Thyroid gland (tissue), 4 donors: ENCODE data around the gene LAMA4. TPM values are rescaled to one million over a fixed set of nuclear protein-coding genes. Genes with fewer than 3 reads are reported as not detected.

Experiments
- DNase-seq, 2 donors: peaks; one replicate each; pipeline ENCODE4 v3.0.0-alpha.2; 2019
- H3K27ac ChIP-seq, 3 donors: fragments of 200-600 bp; sonication (generic); 1 replicate in 2 of 3; 2 replicates in 1 of 3; pipeline ENCODE4 v1.5.1; 2016 to 2019; ENCODE audit warnings: mild to moderate bottlenecking in 1 of 3, moderate library complexity in 1 of 3
- H3K27me3 ChIP-seq: fragments of 200-600 bp; sonication (generic); one replicate; pipeline ENCODE4 v1.5.1; 2019
- H3K36me3 ChIP-seq, 2 donors: fragments of 200-600 bp; sonication (generic); one replicate each; pipeline ENCODE4 v1.5.1; 2016 to 2019
- H3K4me1 ChIP-seq, 2 donors: fragments of 200-600 bp; sonication (generic); one replicate each; pipeline ENCODE4 v1.5.1; 2017 to 2019
- H3K4me3 ChIP-seq, 3 donors: fragments of 200-600 bp; sonication (generic); replicated peaks in 1 of 3; 1 replicate in 2 of 3; 2 replicates in 1 of 3; pipeline ENCODE4 v1.5.1; 2016; ENCODE audit warnings: mild to moderate bottlenecking in 1 of 3
- H3K9me3 ChIP-seq: fragments of 200-600 bp; sonication (generic); one replicate; pipeline ENCODE4 v1.5.1; 2017
- POLR2A ChIP-seq, 2 donors: fragments of 450-650 bp; IDR thresholded peaks; one replicate each; pipeline ENCODE4 v1.6.1; 2017; ENCODE audit warnings: antibody characterized with exemption in 2 of 2, mild to moderate bottlenecking in 2 of 2, moderate library complexity in 1 of 2
- WGBS, 2 donors: methylation state at CpG; one replicate each; pipeline ENCODE4 v1.1.5; 2017; 5-methylcytosine and 5-hydroxymethylcytosine counted together
- intact Hi-C: fragments of 100-400 bp; cut with DNase I; formaldehyde crosslinking; loops from one replicate; pipeline ENCODE4 v1.15.1; 2023
- total RNA-seq, 4 donors: library from RNA; depleted of rRNA; stranded (reverse); fragments of >200 nt; gene quantifications; one replicate each; pipeline ENCODE4 v1.2.3, GENCODE V29; 2016
- TF ChIP-seq, protein P1 (sequence below), 6 experiments: fragments of 200-600 bp in 3 of 6; fragments of 450-650 bp in 3 of 6; sonication (generic) in 3 of 6; IDR thresholded peaks; one replicate each; pipeline ENCODE4 v1.5.1; 2016 to 2019; ENCODE audit warnings: antibody characterized with exemption in 6 of 6, mild to moderate bottlenecking in 2 of 6, inconsistent platforms in 1 of 6, moderate library complexity in 1 of 6

The LAMA4 gene
- total RNA-seq, 4 donors from 2014 or later = 29.9 to 40.0 (median 35.3) TPM

DNA sequence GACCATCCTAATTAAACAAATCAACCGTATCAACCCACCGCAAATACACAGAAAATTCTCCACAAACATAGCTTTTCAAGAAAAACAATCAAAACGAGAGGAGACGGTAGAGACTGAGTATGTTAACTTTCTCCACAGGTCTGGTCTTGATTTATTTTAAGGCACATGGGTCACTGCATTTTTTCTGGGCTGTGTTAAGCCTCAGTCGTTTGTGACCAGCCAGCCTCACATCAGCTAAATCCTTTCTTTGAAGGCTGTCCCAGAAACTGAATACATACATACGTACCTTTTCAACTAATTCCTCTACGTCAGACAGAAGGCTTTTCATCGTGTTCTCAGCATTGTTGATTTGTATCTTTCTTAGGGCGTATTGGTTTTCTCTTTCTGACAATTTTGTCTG is 69.4 kb downstream of the LAMA4 start:
- 51 to 54% methylated on average over 9 of the region's 9 CpGs for WGBS, 2 donors
- intact Hi-C loops = loop anchor here (5.0 kb wide), 1 partner anchor 122 kb away; no protein-coding TSS in a partner anchor
- no peak for DNase-seq
- Histone ChIP-seq H3K9me3 (no peaks in the 10 kb centered on the region), H3K36me3 (no peaks in the 10 kb centered on the region), H3K4me1 (peaks cover 0 to 3% of the 10 kb centered on the region in 2 donors), H3K4me3 (no peak overlapping the region), H3K27ac (no peak overlapping the region), H3K27me3 (no peaks in the 10 kb centered on the region)
- no peak for TF ChIP-seq POLR2A (IDR thresholded peaks at IDR 0.05)
- TF ChIP-seq, protein P1, sequence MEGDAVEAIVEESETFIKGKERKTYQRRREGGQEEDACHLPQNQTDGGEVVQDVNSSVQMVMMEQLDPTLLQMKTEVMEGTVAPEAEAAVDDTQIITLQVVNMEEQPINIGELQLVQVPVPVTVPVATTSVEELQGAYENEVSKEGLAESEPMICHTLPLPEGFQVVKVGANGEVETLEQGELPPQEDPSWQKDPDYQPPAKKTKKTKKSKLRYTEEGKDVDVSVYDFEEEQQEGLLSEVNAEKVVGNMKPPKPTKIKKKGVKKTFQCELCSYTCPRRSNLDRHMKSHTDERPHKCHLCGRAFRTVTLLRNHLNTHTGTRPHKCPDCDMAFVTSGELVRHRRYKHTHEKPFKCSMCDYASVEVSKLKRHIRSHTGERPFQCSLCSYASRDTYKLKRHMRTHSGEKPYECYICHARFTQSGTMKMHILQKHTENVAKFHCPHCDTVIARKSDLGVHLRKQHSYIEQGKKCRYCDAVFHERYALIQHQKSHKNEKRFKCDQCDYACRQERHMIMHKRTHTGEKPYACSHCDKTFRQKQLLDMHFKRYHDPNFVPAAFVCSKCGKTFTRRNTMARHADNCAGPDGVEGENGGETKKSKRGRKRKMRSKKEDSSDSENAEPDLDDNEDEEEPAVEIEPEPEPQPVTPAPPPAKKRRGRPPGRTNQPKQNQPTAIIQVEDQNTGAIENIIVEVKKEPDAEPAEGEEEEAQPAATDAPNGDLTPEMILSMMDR (IDR thresholded peaks at IDR 0.05) = no peak

DNA sequence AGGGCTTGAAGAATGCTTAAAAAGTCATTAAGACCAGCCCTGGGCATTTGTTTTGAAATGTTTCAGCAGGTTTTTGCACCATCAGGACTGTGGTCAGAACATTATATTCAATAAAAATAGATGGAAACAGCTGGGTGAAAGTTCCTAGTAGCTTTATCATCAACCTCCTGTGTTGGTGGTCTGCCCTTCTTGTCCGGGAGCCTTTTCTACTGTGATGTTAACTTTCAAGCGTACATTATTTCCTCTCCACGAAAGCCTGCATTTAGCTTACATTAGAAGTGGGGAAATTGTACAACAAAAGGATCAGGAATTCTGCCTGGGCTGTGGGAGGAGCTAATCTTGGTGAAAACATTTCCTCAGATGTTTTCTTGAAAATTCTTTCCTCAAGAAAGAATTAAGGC is 71.1 kb downstream of the LAMA4 start:
- DNase-seq = no peak
- Histone ChIP-seq H3K27me3 (no peaks in the 10 kb centered on the region), H3K4me1 (peaks cover 0 to 3% of the 10 kb centered on the region in 2 donors), H3K9me3 (no peaks in the 10 kb centered on the region), H3K27ac (no peak overlapping the region), H3K4me3 (no peak overlapping the region), H3K36me3 (no peaks in the 10 kb centered on the region)
- TF ChIP-seq, protein P1 (IDR thresholded peaks at IDR 0.05) = no peak
- TF ChIP-seq POLR2A (IDR thresholded peaks at IDR 0.05) = no peak
- intact Hi-C loops = loop anchor here (5.0 kb wide), 1 partner anchor 124 kb away; no protein-coding TSS in a partner anchor
- WGBS, 2 donors = 68 to 73% methylated on average over 3 of the region's 3 CpGs

DNA sequence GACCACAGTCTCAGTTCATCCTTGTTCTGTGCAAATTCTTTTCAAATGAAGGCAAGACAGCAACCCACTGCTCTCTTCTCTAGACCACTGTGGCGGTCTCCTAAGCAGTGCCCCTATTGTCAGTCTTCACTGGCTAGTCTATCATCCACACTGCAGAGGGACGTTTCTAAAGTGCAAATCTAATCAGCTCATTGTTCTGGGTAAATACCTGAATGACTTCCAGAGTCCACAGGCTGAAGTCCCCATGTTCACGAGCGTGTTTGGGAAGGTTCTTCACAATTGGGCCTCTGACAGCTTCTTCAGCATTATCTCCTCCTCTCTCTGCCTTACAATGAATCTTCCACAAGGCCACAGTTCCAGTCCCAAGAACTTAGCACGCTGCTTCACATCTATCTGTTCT is 73.2 kb downstream of the LAMA4 start:
- intact Hi-C loops = loop anchor here (5.0 kb wide), 1 partner anchor 126 kb away; no protein-coding TSS in a partner anchor
- TF ChIP-seq, protein P1 (IDR thresholded peaks at IDR 0.05) = no peak
- TF ChIP-seq POLR2A (IDR thresholded peaks at IDR 0.05) = no peak
- H3K4me1 ChIP-seq = peaks cover 0 to 3% of the 10 kb centered on the region in 2 donors
- DNase-seq = no peak
- H3K27ac ChIP-seq = no peak overlapping the region
- no peaks in the 10 kb centered on the region for H3K27me3 ChIP-seq
- WGBS, 2 donors = 81 to 86% methylated on average over 5 of the region's 5 CpGs
- no peaks in the 10 kb centered on the region for H3K9me3 ChIP-seq
- no peak overlapping the region for H3K4me3 ChIP-seq
- no peaks in the 10 kb centered on the region for H3K36me3 ChIP-seq

DNA sequence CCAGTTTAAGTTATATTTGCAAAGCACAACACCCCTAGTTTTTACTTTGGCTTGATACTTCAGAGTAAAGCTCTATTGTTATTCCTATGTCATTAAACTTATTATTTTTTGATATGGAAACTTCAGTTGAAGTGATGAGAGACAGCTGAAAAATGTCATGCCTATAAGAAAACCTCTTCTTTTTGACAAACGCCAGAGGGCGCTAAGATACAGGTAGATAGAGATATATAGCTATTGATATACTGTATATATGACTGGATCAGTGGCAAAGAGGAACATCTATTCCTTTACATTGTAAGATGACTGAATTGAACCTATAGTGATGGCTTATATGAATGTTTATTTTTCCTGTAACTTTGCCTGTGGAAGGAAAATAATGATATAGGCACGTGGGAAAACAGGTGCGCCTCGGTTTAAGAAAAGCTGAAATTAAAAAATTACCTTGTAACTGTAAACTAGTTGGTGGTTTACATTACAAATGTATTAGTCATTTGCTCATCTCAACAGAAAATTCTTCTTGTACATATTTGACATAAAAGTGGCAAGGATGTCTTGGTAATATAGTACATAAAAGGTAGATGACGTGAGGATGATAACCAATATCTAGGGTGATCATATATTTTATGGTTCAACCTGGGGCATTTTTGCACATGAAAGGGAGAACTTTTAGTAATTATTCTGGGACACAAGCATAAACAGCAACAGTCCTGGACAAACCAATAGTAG is 74.1 kb downstream of the LAMA4 start:
- TF ChIP-seq POLR2A (IDR thresholded peaks at IDR 0.05) = no peak
- TF ChIP-seq, protein P1 (IDR thresholded peaks at IDR 0.05) = peak; percentile 37 to 79 (median 71)
- intact Hi-C loops = loop anchor here (5.0 kb wide), 1 partner anchor 127 kb away; no protein-coding TSS in a partner anchor
- DNase-seq = peak in 1 of 2 donors; percentile 38
- Histone ChIP-seq H3K9me3 (no peaks in the 10 kb centered on the region), H3K4me3 (no peak overlapping the region), H3K27ac (no peak overlapping the region), H3K27me3 (no peaks in the 10 kb centered on the region), H3K4me1 (peaks cover 0 to 3% of the 10 kb centered on the region in 2 donors), H3K36me3 (no peaks in the 10 kb centered on the region)
- WGBS, 2 donors = 58 to 60% methylated on average over 6 of the region's 6 CpGs

DNA sequence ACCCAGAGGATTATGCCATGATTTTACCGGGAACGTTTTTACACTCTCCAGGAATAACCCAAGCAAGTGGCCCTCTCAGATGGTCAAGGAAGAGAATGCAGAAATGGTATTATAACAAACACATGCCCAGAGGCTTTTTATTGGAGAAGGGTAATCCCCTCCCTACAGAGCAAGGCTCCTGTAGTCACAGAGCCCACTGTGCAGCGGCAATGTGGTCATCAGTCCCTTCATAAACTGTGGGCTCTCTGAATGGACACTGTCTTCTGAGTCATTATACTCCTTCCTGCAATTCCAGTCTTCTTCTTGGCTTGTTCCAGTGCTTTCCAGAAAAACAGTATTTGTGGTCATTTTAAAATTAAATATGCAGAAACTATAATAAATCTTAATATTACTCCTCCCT is 74.7 kb downstream of the LAMA4 start:
- Histone ChIP-seq H3K27ac (no peak overlapping the region), H3K27me3 (no peaks in the 10 kb centered on the region), H3K36me3 (no peaks in the 10 kb centered on the region), H3K4me1 (no peaks in the 10 kb centered on the region), H3K9me3 (no peaks in the 10 kb centered on the region), H3K4me3 (no peak overlapping the region)
- 74 to 76% methylated on average over 3 of the region's 3 CpGs for WGBS, 2 donors
- DNase-seq = no peak
- TF ChIP-seq POLR2A (IDR thresholded peaks at IDR 0.05) = no peak
- TF ChIP-seq, protein P1 (IDR thresholded peaks at IDR 0.05) = no peak
- intact Hi-C loops = loop anchor here (5.0 kb wide), 1 partner anchor 128 kb away; no protein-coding TSS in a partner anchor
